Measurements from ENCODE around the gene CCDC34. TPM values are rescaled to one million over a fixed set of nuclear protein-coding genes. Genes with fewer than 3 reads are reported as not detected.

Gene CCDC34
- total RNA-seq, 1 donor from 2014 or later: 4.5 TPM

GRCh38 chr11:27403195-27403594 lies 40.2 kb upstream of the CCDC34 start:
- Histone ChIP-seq H3K36me3 (no peaks in the 10 kb centered on the region), H3K27ac (no peak overlapping the region), H3K9me3 (no peaks in the 10 kb centered on the region), H3K27me3 (ENCODE audit: low read depth) (no peaks in the 10 kb centered on the region), H3K4me3 (no peak overlapping the region), H3K4me1 (no peaks in the 10 kb centered on the region)
- intact Hi-C loops (cut with DNase I): no loop called here
- DNase-seq (no peak), ATAC-seq (no peak)
- no peak for TF ChIP-seq CTCF (IDR thresholded peaks at IDR 0.05)

GRCh38 chr11:27402450-27402849 lies 39.4 kb upstream of the CCDC34 start:
- DNase-seq (no peak), ATAC-seq (no peak)
- Histone ChIP-seq H3K27ac (no peak overlapping the region), H3K4me3 (no peak overlapping the region), H3K36me3 (no peaks in the 10 kb centered on the region), H3K27me3 (ENCODE audit: low read depth) (no peaks in the 10 kb centered on the region), H3K9me3 (no peaks in the 10 kb centered on the region), H3K4me1 (no peaks in the 10 kb centered on the region)
- intact Hi-C loops (cut with DNase I): no loop called here
- no peak for TF ChIP-seq CTCF (IDR thresholded peaks at IDR 0.05)

DNA sequence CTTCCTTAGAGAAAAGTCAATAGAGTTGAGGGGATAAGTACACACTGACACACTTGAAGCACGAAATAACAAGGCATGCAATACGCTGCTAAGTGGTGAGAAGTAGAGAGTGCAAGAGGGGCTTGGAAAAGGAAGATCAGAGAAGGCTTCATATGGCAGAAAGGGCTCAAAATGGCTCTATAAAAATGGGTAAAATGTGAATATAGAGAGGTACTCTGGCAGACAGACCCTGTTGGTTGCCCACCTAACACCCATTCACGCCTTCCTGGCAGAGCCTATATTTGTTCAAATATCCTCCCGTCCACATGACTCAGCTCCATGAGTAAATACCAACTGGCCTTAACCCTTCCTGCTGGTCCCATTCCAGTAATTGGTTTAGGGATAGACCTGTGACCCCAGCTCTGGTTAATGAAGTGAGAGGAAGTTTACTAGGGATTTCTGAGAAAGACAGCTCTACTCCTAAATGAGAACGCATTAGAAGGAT lies 38.9 kb upstream of the CCDC34 start:
- H3K27ac ChIP-seq: no peak overlapping the region
- H3K4me3 ChIP-seq: no peak overlapping the region
- ATAC-seq: peak; percentile 84 to 92
- TF ChIP-seq CTCF (IDR thresholded peaks at IDR 0.05): no peak
- DNase-seq: no peak
- intact Hi-C loops (cut with DNase I): no loop called here
- no peaks in the 10 kb centered on the region for H3K9me3 ChIP-seq
- no peaks in the 10 kb centered on the region for H3K27me3 ChIP-seq (ENCODE audit: low read depth)
- H3K36me3 ChIP-seq: no peaks in the 10 kb centered on the region
- H3K4me1 ChIP-seq: no peaks in the 10 kb centered on the region

- intact Hi-C loops (cut with DNase I): no loop called here
- Histone ChIP-seq H3K4me1 (no peaks in the 10 kb centered on the region), H3K36me3 (no peaks in the 10 kb centered on the region), H3K4me3 (no peak overlapping the region), H3K27me3 (ENCODE audit: low read depth) (no peaks in the 10 kb centered on the region), H3K27ac (no peak overlapping the region), H3K9me3 (no peaks in the 10 kb centered on the region)
- no peak for TF ChIP-seq CTCF (IDR thresholded peaks at IDR 0.05)
- ATAC-seq (no peak), DNase-seq (no peak)
Observed at GRCh38 chr11:27401280-27401832, 38.3 kb upstream of the CCDC34 start.

DNA sequence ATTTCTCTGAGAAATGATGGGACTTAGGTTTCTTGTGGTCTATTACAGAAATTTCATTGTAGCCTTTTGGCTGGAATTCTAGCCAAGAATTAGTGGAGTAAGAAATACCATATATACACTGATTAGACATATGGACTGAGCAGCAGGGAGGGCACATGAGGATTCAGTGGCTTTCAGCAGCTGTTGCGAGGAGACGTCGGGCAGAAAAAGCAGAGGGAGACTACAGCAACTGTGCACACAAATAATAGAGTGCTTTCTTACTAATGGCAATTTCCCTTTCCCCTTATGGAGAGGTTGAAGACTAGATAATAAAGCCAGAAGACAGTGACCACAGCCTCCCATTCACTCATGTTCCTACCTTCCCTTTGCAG lies 35.4 kb upstream of the CCDC34 start:
- no peak for ATAC-seq
- no peaks in the 10 kb centered on the region for H3K36me3 ChIP-seq
- no peaks in the 10 kb centered on the region for H3K27me3 ChIP-seq (ENCODE audit: low read depth)
- no peak overlapping the region for H3K4me3 ChIP-seq
- intact Hi-C loops (cut with DNase I): no loop called here
- no peak for DNase-seq
- peaks cover 8% of the 10 kb centered on the region for H3K4me1 ChIP-seq
- no peak for TF ChIP-seq CTCF (IDR thresholded peaks at IDR 0.05)
- no peaks in the 10 kb centered on the region for H3K9me3 ChIP-seq
- H3K27ac ChIP-seq: no peak overlapping the region

Data from lower lobe of right lung (tissue), 2 donors.